Fibroblast of skin of back (primary cell): ENCODE data around the gene ACSM6.

Source experiments
- DNase-seq: peaks from one replicate; pipeline ENCODE4 v3.0.0-alpha.2; 2013

Gene ACSM6

GRCh38 chr10:95246582-95247051 is 52.6 kb downstream of the ACSM6 start:
- peak; percentile 73 for DNase-seq

GRCh38 chr10:95247200-95247880 is 53.3 kb downstream of the ACSM6 start:
- peak; percentile 91 for DNase-seq

- no peak for DNase-seq
Observed at GRCh38 chr10:95247881-95248583, 54.0 kb downstream of the ACSM6 start.

- DNase-seq = no peak
Observed at GRCh38 chr10:95248989-95249388, 55.0 kb downstream of the ACSM6 start.

- no peak for DNase-seq
Observed at GRCh38 chr10:95249467-95249866, 55.4 kb downstream of the ACSM6 start.

- DNase-seq = no peak
Observed at GRCh38 chr10:95250856-95251255, 56.8 kb downstream of the ACSM6 start.

- DNase-seq = no peak
Observed at GRCh38 chr10:95253007-95253406, 59.0 kb downstream of the ACSM6 start.

GRCh38 chr10:95253686-95254085 is 59.6 kb downstream of the ACSM6 start:
- no peak for DNase-seq

GRCh38 chr10:95254629-95255028 is 60.6 kb downstream of the ACSM6 start:
- no peak for DNase-seq

- no peak for DNase-seq
Observed at GRCh38 chr10:95256268-95256667, 62.2 kb downstream of the ACSM6 start.

GRCh38 chr10:95257849-95258248 is 63.8 kb downstream of the ACSM6 start:
- DNase-seq = no peak

GRCh38 chr10:95260397-95260881 is 66.4 kb downstream of the ACSM6 start:
- DNase-seq = peak; percentile 97

GRCh38 chr10:95260909-95261552 is 67.0 kb downstream of the ACSM6 start:
- DNase-seq = peak; percentile 88

- DNase-seq = no peak
Observed at GRCh38 chr10:95261926-95262325, 67.9 kb downstream of the ACSM6 start.

GRCh38 chr10:95262763-95263518 is 68.9 kb downstream of the ACSM6 start:
- DNase-seq = no peak

GRCh38 chr10:95263864-95264226 is 69.8 kb downstream of the ACSM6 start:
- no peak for DNase-seq

GRCh38 chr10:95264227-95265051 is 70.4 kb downstream of the ACSM6 start:
- DNase-seq = no peak

- no peak for DNase-seq
Observed at GRCh38 chr10:95265572-95265971, 71.5 kb downstream of the ACSM6 start.

GRCh38 chr10:95266674-95267095 is 72.6 kb downstream of the ACSM6 start:
- DNase-seq = peak; percentile 81

GRCh38 chr10:95267251-95267650 is 73.2 kb downstream of the ACSM6 start:
- no peak for DNase-seq

- DNase-seq = peak; percentile 46
Observed at GRCh38 chr10:95268438-95268837, 74.4 kb downstream of the ACSM6 start.
